Body of pancreas (tissue), 4 donors: ENCODE measurements around the gene HTR3C. TPM values are rescaled to one million over a fixed set of nuclear protein-coding genes. Genes with fewer than 3 reads are reported as not detected.
"Not testable (repeated sequence)": the region's sequence is repeated elsewhere in the genome, so short reads cannot be mapped to it uniquely, and the experiment has no call there.

Experiments used
- ATAC-seq: fragments of 150-250 bp; one replicate; pipeline ENCODE4 v1.9.1; 2016
- DNase-seq, 4 donors: peaks; one replicate each; pipeline ENCODE4 v3.0.0-alpha.2; 2019
- H3K27ac ChIP-seq, 4 donors: fragments of 200-600 bp; sonication (generic); 1 replicate in 3 of 4; 2 replicates in 1 of 4; pipeline versions ENCODE4 v1.5.1 to v1.6.1; 2016 to 2019; ENCODE audit warnings: mild to moderate bottlenecking in 1 of 4, mixed read lengths in 1 of 4, moderate library complexity in 1 of 4
- H3K27me3 ChIP-seq, 2 donors: fragments of 200-600 bp; sonication (generic); one replicate each; pipeline ENCODE4 v1.6.0; 2016; ENCODE audit warnings: mild to moderate bottlenecking in 1 of 2
- H3K36me3 ChIP-seq, 2 donors: fragments of 200-600 bp; sonication (generic); replicated peaks in 1 of 2; 2 replicates each; pipeline ENCODE4 v1.5.1; 2016; ENCODE audit warnings: low read depth in 2 of 2; ENCODE audit not compliant: insufficient read depth in 1 of 2
- H3K4me1 ChIP-seq: fragments of 200-600 bp; sonication (generic); one replicate; pipeline ENCODE4 v1.6.0; 2016
- H3K4me3 ChIP-seq, 2 donors: fragments of 200-600 bp; sonication (generic); 1 replicate in 1 of 2; 2 replicates in 1 of 2; pipeline ENCODE4 v1.5.1; 2016 to 2019
- H3K9me3 ChIP-seq, 3 donors: fragments of 200-600 bp; sonication (generic); 1 replicate in 2 of 3; 2 replicates in 1 of 3; pipeline ENCODE4 v1.5.1; 2016
- CTCF ChIP-seq, 7 experiments: fragments of 450-650 bp in 4 of 7; fragments of 200-600 bp in 3 of 7; sonication (generic) in 3 of 7; IDR thresholded peaks; one replicate each; pipeline ENCODE4 v1.5.1; 2016 to 2019; ENCODE audit warnings: antibody characterized with exemption in 7 of 7
- POLR2A ChIP-seq, 3 donors: fragments of 450-650 bp; IDR thresholded peaks; one replicate each; pipeline ENCODE4 v1.6.1; 2016; ENCODE audit warnings: antibody characterized with exemption in 3 of 3, mild to moderate bottlenecking in 2 of 3
- WGBS, 2 donors: methylation state at CpG; one replicate each; pipeline ENCODE4 v1.1.5; 2017; 5-methylcytosine and 5-hydroxymethylcytosine counted together
- intact Hi-C: fragments of 100-400 bp; cut with DNase I; formaldehyde crosslinking; loops from one replicate; pipeline ENCODE4 v1.15.1; 2023
- total RNA-seq, 2 donors: library from RNA; depleted of rRNA; stranded (reverse); fragments of >200 nt; gene quantifications; one replicate each; pipeline ENCODE4 v1.1.0, GENCODE V29; 2016

The HTR3C gene
- total RNA-seq: not detected

- Histone ChIP-seq H3K4me3 (no peak within 1 kb of the TSS), H3K9me3 (no peaks in the 10 kb centered on the region), H3K4me1 (no peaks in the 10 kb centered on the region), H3K27me3 (no peaks in the 10 kb centered on the region), H3K36me3 (no peaks in the 10 kb centered on the region), H3K27ac (no peak within 1 kb of the TSS)
- ATAC-seq: no peak
- 55% methylated on average over 4 of the region's 4 CpGs for WGBS, 2 donors
- intact Hi-C loops: no loop called here
- TF ChIP-seq CTCF (IDR thresholded peaks at IDR 0.05) (no peak), POLR2A (IDR thresholded peaks at IDR 0.05) (no peak)
- no peak for DNase-seq
These were observed at the start of gene HTR3C for GRCh38 chr3:184052767-184053166. TSS of gene HTR3C (plus strand) at chr3:184053047. CDS start at chr3:184053081, 34 bp downstream.

GRCh38 chr3:184003187-184003967 is 49.5 kb upstream of the HTR3C start:
- H3K9me3 ChIP-seq: no peaks in the 10 kb centered on the region
- no peak overlapping the region for H3K4me3 ChIP-seq
- DNase-seq (no peak), ATAC-seq (no peak)
- H3K4me1 ChIP-seq: peaks cover 8% of the 10 kb centered on the region
- H3K36me3 ChIP-seq: no peaks in the 10 kb centered on the region
- TF ChIP-seq POLR2A (IDR thresholded peaks at IDR 0.05) (no peak), CTCF (IDR thresholded peaks at IDR 0.05) (no peak)
- H3K27me3 ChIP-seq: no peaks in the 10 kb centered on the region
- 80 to 86% methylated on average over 5 of the region's 5 CpGs for WGBS, 2 donors
- no peak overlapping the region for H3K27ac ChIP-seq
- intact Hi-C loops: no loop called here

- Histone ChIP-seq H3K4me3 (no peak overlapping the region), H3K27me3 (no peaks in the 10 kb centered on the region), H3K36me3 (no peaks in the 10 kb centered on the region), H3K9me3 (no peaks in the 10 kb centered on the region), H3K27ac (no peak overlapping the region), H3K4me1 (peaks cover 8% of the 10 kb centered on the region)
- intact Hi-C loops: no loop called here
- peak in 1 of 4 donors; percentile 35 for DNase-seq
- 74 to 92% methylated on average over 2 of the region's 2 CpGs for WGBS, 2 donors
- no peak for ATAC-seq
- TF ChIP-seq POLR2A (IDR thresholded peaks at IDR 0.05) (no peak), CTCF (IDR thresholded peaks at IDR 0.05) (no peak)
These were observed 48.4 kb upstream of the HTR3C start for GRCh38 chr3:184004476-184004875.

GRCh38 chr3:184005941-184006507 is 46.8 kb upstream of the HTR3C start:
- TF ChIP-seq POLR2A (IDR thresholded peaks at IDR 0.05) (peak in 1 of 3 donors; percentile 27), CTCF (IDR thresholded peaks at IDR 0.05) (no peak)
- intact Hi-C loops: no loop called here
- peak; percentile 95 for ATAC-seq

GRCh38 chr3:184007143-184007813 is 45.6 kb upstream of the HTR3C start:
- ATAC-seq, intact Hi-C loops, H3K36me3 ChIP-seq, H3K27me3 ChIP-seq, H3K4me1 ChIP-seq, H3K4me3 ChIP-seq, H3K9me3 ChIP-seq, DNase-seq: not testable (repeated sequence)
- peak overlapping the region in 1 of 4 donors; percentile 6 for H3K27ac ChIP-seq
- 81 to 91% methylated on average over 11 of the region's 11 CpGs for WGBS, 2 donors

More at GRCh38 chr3:184005941-184006507, 46.8 kb upstream of the HTR3C start:
- H3K4me3 ChIP-seq: no peak overlapping the region
- no peaks in the 10 kb centered on the region for H3K36me3 ChIP-seq
- H3K9me3 ChIP-seq: no peaks in the 10 kb centered on the region
- H3K27me3 ChIP-seq: no peaks in the 10 kb centered on the region
- WGBS, 2 donors: 1 to 6% methylated on average over 8 to 11 of the region's 11 CpGs
- DNase-seq: peak; percentile 76 to 87 (median 82)
- H3K4me1 ChIP-seq: peaks cover 8% of the 10 kb centered on the region
- peak overlapping the region in 2 of 4 donors; percentile 38 to 62 for H3K27ac ChIP-seq
